ENCODE results near the gene SLC12A5. TPM values are rescaled to one million over a fixed set of nuclear protein-coding genes. Genes with fewer than 3 reads are reported as not detected.
A peak's percentile ranks its signal among the peaks of the same experiment; 100 is the strongest.

SLC12A5 gene
- total and polyA plus RNA-seq, 2 donors (not counting 1 experiment from before 2014, with no cell fraction given), result 0.32 TPM; not detected in 1

DNA sequence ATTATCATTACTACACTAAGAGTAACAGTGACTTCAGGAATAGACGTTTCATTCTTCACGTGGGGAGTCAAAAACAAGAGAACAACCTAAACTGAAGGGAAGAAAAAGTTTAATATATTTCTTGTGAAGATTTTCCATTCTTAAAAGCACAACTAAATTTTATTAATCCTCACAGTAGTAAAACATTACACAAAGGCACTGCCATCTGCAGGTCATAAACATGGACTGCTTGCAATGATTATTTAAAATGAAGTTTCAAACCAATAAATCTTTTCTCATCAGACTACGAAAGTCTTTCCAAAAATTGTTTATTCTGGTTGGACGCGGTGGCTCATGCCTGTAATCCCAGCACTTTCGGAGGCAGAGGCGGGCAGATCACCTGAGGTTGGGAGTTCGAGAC, 58.1 kb downstream of the SLC12A5 start:
- Histone ChIP-seq H3K27ac (ENCODE audit: low read length in 2 of 2) (no peak overlapping the region), H3K4me3 (ENCODE audit: control extremely low read depth in 1 of 5, extremely low read depth in 1 of 5, insufficient read depth in 1 of 5, low read depth in 2 of 5, low read length in 4 of 5) (no peak overlapping the region), H3K79me2 (ENCODE audit: control insufficient read depth, insufficient read depth, low read length) (peaks cover 73% of the 10 kb centered on the region), H4K20me1 (ENCODE audit: control insufficient read depth, insufficient read depth, low read length, poor library complexity, severe bottlenecking) (peaks cover 73% of the 10 kb centered on the region), H3K4me1 (ENCODE audit: control insufficient read depth in 2 of 2, insufficient read depth in 2 of 2, low read length in 2 of 2) (peaks cover 21 to 49% of the 10 kb centered on the region in 2 donors), H3K9me3 (ENCODE audit: control extremely low read depth in 1 of 3, control insufficient read depth in 2 of 3, insufficient read depth in 1 of 3, low read length in 2 of 3) (no peaks in the 10 kb centered on the region), H3K4me2 (replicated peaks; ENCODE audit: low read depth, low read length, poor library complexity, severe bottlenecking) (no peak overlapping the region), H2AFZ (ENCODE audit: insufficient read depth, low read depth, low read length, poor library complexity, severe bottlenecking) (no peak overlapping the region), H3K27me3 (replicated peaks in 1 of 4; ENCODE audit: control extremely low read depth in 1 of 4, control insufficient read depth in 3 of 4, insufficient read depth in 4 of 4, low read length in 3 of 4) (no peaks in the 10 kb centered on the region), H3K36me3 (replicated peaks in 1 of 2; ENCODE audit: control extremely low read depth in 1 of 2, control insufficient read depth in 1 of 2, extremely low read depth in 1 of 2, insufficient read depth in 2 of 2, low read length in 1 of 2) (no peaks in the 10 kb centered on the region), H3K9ac (ENCODE audit: low read length) (no peak overlapping the region)
- peak overlapping the region; percentile 23 for H3K4me3 Mint-ChIP-seq
- ChIA-PET POLR2A (no interaction called here), CTCF (interaction anchor here (1.2 to 2.3 kb wide), 5 partner anchors 8 to 100 kb away, joined by 3 to 10 read pairs (median 7); no protein-coding TSS in a partner anchor)
- no peaks in the 10 kb centered on the region for H3K27me3 Mint-ChIP-seq
- ATAC-seq (ENCODE audit: low read depth), result no peak
- no peaks in the 10 kb centered on the region for H3K9me3 Mint-ChIP-seq (ENCODE audit: insufficient read depth)
- no peak for DNase-seq
- intact Hi-C loops (cut with micrococcal nuclease), result loop anchor here (2.0 kb wide), 1 partner anchor 64 kb away; no protein-coding TSS in a partner anchor
- no CpG with 5 or more reads among the region's 8 CpGs for WGBS (ENCODE audit: insufficient coverage)
- H3K4me1 Mint-ChIP-seq, result peaks cover 68% of the 10 kb centered on the region
- H3K27ac Mint-ChIP-seq, result peak overlapping the region; percentile 23
- TF ChIP-seq, protein P1, sequence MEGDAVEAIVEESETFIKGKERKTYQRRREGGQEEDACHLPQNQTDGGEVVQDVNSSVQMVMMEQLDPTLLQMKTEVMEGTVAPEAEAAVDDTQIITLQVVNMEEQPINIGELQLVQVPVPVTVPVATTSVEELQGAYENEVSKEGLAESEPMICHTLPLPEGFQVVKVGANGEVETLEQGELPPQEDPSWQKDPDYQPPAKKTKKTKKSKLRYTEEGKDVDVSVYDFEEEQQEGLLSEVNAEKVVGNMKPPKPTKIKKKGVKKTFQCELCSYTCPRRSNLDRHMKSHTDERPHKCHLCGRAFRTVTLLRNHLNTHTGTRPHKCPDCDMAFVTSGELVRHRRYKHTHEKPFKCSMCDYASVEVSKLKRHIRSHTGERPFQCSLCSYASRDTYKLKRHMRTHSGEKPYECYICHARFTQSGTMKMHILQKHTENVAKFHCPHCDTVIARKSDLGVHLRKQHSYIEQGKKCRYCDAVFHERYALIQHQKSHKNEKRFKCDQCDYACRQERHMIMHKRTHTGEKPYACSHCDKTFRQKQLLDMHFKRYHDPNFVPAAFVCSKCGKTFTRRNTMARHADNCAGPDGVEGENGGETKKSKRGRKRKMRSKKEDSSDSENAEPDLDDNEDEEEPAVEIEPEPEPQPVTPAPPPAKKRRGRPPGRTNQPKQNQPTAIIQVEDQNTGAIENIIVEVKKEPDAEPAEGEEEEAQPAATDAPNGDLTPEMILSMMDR (IDR thresholded peaks at IDR 0.05), result peak; percentile 46
- no peak for TF ChIP-seq EZH2 (IDR thresholded peaks at IDR 0.05; ENCODE audit: borderline replicate concordance, insufficient read depth, low read depth, low read length, poor library complexity, severe bottlenecking)

DNA sequence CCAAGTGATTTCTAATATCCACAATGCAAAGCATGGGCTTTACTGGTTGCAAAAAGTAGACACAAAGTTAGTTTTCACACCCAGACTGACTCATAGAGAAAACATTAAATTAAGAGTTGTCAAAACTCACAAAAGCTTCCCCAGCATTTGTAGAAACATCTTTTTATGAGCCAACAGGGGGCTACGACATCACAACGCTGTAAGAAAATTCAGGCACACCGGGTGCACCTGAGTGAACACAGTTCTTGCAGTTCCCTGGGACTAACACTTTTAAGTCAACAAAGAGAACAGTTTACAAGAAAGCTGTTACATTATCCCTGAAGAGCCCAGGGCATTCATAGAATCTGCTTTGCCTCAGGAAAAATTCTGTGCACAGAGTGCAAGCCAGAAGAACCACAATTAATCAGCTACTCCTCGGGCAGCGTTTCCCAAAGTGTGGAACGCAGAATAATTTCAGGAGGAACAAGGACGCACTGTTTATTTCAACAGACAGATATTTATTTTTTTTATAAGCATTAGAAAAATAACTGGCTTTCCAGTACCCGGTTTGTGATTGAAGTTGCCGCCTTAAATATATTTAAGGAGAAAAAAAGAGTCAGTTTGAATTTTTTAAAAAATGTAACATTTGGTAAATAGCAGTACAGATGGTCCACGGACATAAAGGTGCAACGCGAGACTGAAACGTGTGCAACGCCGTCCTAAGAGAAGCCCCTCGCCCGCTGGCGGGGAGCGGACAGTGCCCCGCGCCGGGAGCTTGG, 59.6 kb downstream of the SLC12A5 start:
- ChIA-PET CTCF (interaction anchor here (0.9 to 2.3 kb wide), 12 partner anchors 9 to 318 kb away, joined by 3 to 10 read pairs (median 4); partner anchors contain the start of gene ELMO2), POLR2A (interaction anchor here (0.6 to 1.1 kb wide), 2 partner anchors 29 to 31 kb away, joined by 3 read pairs; no protein-coding TSS in a partner anchor)
- TF ChIP-seq, protein P1 (IDR thresholded peaks at IDR 0.05), result no peak
- TF ChIP-seq EZH2 (IDR thresholded peaks at IDR 0.05; ENCODE audit: borderline replicate concordance, insufficient read depth, low read depth, low read length, poor library complexity, severe bottlenecking), result no peak
- no peak for DNase-seq
- Mint-ChIP-seq H3K4me3 (peak overlapping the region; percentile 93), H3K4me1 (peaks cover 55% of the 10 kb centered on the region), H3K27ac (peak overlapping the region; percentile 90), H3K9me3 (ENCODE audit: insufficient read depth) (no peaks in the 10 kb centered on the region), H3K27me3 (no peaks in the 10 kb centered on the region)
- peak overlapping the region; percentile 71 to 94 for H3K27ac ChIP-seq (ENCODE audit: low read length in 2 of 2)
- no peak for ATAC-seq (ENCODE audit: low read depth)
- H3K4me3 ChIP-seq (ENCODE audit: control extremely low read depth in 1 of 5, extremely low read depth in 1 of 5, insufficient read depth in 1 of 5, low read depth in 2 of 5, low read length in 4 of 5), result peak overlapping the region; percentile 45 to 86 (median 77)
- H4K20me1 ChIP-seq (ENCODE audit: control insufficient read depth, insufficient read depth, low read length, poor library complexity, severe bottlenecking), result peaks cover 58% of the 10 kb centered on the region
- no peaks in the 10 kb centered on the region for H3K27me3 ChIP-seq (replicated peaks in 1 of 4; ENCODE audit: control extremely low read depth in 1 of 4, control insufficient read depth in 3 of 4, insufficient read depth in 4 of 4, low read length in 3 of 4)
- peak overlapping the region; percentile 74 for H2AFZ ChIP-seq (ENCODE audit: insufficient read depth, low read depth, low read length, poor library complexity, severe bottlenecking)
- intact Hi-C loops (cut with micrococcal nuclease), result loop anchor here (1.0 to 2.0 kb wide), 3 partner anchors 20 to 276 kb away; partner anchors contain the start of gene PCIF1
- WGBS (ENCODE audit: insufficient coverage), result 8% methylated on average over 18 of the region's 22 CpGs
- H3K4me1 ChIP-seq (ENCODE audit: control insufficient read depth in 2 of 2, insufficient read depth in 2 of 2, low read length in 2 of 2), result peaks cover 21 to 43% of the 10 kb centered on the region in 2 donors
- no peaks in the 10 kb centered on the region for H3K36me3 ChIP-seq (replicated peaks in 1 of 2; ENCODE audit: control extremely low read depth in 1 of 2, control insufficient read depth in 1 of 2, extremely low read depth in 1 of 2, insufficient read depth in 2 of 2, low read length in 1 of 2)
- peaks cover 58% of the 10 kb centered on the region for H3K79me2 ChIP-seq (ENCODE audit: control insufficient read depth, insufficient read depth, low read length)
- peak overlapping the region; percentile 84 for H3K9ac ChIP-seq (ENCODE audit: low read length)
- peaks cover 0 to 3% (median 0%) of the 10 kb centered on the region in 3 donors for H3K9me3 ChIP-seq (ENCODE audit: control extremely low read depth in 1 of 3, control insufficient read depth in 2 of 3, insufficient read depth in 1 of 3, low read length in 2 of 3)
- peak overlapping the region; percentile 85 for H3K4me2 ChIP-seq (replicated peaks; ENCODE audit: low read depth, low read length, poor library complexity, severe bottlenecking)
